NB4 (cell line): ENCODE data around the gene KCNQ1.

Experiments used
- CTCF ChIP-seq: IDR thresholded peaks from one replicate; pipeline ENCODE4 v1.5.1; 2012; ENCODE audit warnings: low read depth, low read length
- POLR2A ChIP-seq: IDR thresholded peaks from 2 replicates; pipeline ENCODE4 v1.6.1; 2011; ENCODE audit warnings: mild to moderate bottlenecking; ENCODE audit not compliant: insufficient read length; ENCODE audit errors: extremely low read depth

GRCh38 chr11:2482745-2483144 lies 37.9 kb downstream of the KCNQ1 start:
- TF ChIP-seq CTCF (no peak), POLR2A (no peak)
